CD4-positive, alpha-beta T cell treated with Interleukin-15 for 1 hour (primary cell): ENCODE measurements around the gene RER1.

Experiments used
- DNase-seq: peaks from one replicate; pipeline ENCODE4 v3.0.0-alpha.2; 2020

The RER1 gene

DNA sequence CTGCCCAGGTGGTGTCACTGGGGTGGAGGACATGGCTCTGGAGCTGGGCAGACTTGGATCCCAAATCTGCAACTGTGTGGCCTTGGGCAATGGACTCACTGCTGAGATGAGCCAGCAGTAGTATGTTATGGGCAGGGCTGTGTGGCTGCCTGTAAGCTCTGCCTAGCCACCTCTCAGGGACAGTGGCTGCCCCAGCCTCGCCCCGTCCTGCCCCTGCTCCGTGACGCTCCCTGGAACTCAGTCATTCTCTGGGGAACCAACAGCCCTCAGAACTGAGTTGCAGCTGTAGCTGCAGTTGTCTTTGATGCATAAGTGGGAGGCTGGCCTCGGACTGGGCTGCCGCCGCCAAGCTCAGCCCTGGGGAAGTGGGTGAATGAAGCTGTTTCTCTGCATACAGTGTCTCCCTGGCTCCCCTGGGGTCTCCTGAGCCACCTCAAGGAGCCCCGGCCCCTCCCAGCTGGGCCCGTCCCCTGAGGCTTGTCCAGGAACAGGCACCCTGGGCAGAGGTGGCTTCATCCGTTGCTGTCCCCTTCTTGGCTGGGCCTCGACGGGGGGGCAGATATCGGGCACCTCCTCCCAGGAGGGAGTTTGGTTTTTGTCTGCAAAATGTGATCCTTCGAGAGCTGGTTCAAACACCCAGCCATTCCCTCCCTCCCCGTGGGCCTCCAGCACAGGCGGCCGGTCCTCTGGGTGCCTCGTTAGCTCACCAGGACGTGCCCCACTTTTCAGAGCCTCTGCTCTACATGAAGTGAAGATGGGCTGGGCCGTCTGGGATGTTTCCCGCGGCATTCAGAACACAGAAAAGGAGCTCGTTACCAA, 58.2 kb downstream of the RER1 start:
- no peak for DNase-seq

GRCh38 chr1:2451741-2452140, 60.1 kb downstream of the RER1 start:
- no peak for DNase-seq

DNA sequence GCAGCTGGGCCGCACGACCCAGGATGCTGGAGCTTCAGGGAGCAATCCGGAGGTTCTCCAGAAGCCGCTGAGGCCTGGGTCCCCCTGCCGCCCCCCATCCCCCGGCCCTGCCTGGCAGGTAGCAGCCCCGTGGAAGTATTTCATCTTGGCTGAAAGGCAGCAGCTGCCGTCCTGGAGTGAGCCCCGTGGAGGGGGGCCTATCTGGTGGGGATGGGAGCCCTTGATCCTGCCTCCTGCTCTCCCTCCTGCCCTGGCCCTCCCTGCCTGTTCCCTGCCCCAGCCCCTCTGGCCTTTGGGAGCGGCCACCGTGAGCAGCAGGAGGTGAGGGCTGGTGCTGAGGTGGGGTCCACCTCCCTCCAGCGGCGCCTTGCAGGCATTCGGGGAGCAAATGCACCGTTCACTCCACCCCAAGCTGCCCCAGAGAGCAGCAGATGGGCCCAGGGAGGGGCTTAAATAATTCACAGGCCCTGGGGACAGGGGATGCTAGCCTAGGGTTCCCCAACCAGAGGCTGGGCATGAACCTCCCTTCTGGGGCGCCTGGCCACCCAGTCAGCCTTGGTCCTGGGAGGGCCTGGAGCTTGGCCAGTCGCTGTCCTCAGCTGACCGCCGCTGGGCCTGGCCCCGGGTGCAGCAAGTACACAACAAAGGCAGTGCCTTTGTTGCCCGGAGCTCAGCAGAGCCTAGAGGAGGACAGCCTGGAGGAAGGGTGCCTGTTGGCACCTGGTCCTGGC, 60.7 kb downstream of the RER1 start:
- DNase-seq, result no peak

DNA sequence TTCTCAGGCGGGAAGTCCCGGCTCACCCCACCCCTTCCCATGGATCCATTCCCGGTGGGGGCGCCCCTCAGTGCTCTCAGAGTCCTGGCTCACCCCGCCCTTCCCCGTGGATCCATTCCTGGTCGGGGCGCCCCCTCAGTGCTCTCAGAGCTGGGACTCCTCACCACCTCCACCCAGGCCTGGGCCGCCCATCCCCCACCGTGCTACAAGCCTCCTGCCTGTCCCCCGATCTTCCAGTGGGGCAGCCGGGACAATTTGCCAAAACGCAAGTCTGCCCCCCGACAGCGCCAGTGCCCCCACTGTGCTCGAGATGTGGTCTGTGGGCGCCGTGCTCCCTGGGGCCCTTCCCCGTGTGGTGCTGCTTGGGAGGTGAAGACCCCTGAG, 61.3 kb downstream of the RER1 start:
- DNase-seq, result no peak

- DNase-seq, result no peak
Observed at GRCh38 chr1:2454227-2454626, 62.6 kb downstream of the RER1 start.
